KBM-7 (cell line): Measurements from ENCODE around the gene SMIM38.
"Not testable (repeated sequence)": the region's sequence is repeated elsewhere in the genome, so short reads cannot be mapped to it uniquely, and the experiment has no call there.

Source experiments
- DNase-seq: peaks from one replicate; pipeline ENCODE4 v3.0.0-alpha.2; 2015
- in situ Hi-C: fragments of 300-500 bp; cut with MboI; formaldehyde crosslinking; loops from 2 replicates; pipeline ENCODE4 v1.14.3; 2020; ENCODE audit warnings: low sequenced_read_pairs, low pct_unique_long_range_greater_than_20kb, mixed read lengths

SMIM38 gene

DNA sequence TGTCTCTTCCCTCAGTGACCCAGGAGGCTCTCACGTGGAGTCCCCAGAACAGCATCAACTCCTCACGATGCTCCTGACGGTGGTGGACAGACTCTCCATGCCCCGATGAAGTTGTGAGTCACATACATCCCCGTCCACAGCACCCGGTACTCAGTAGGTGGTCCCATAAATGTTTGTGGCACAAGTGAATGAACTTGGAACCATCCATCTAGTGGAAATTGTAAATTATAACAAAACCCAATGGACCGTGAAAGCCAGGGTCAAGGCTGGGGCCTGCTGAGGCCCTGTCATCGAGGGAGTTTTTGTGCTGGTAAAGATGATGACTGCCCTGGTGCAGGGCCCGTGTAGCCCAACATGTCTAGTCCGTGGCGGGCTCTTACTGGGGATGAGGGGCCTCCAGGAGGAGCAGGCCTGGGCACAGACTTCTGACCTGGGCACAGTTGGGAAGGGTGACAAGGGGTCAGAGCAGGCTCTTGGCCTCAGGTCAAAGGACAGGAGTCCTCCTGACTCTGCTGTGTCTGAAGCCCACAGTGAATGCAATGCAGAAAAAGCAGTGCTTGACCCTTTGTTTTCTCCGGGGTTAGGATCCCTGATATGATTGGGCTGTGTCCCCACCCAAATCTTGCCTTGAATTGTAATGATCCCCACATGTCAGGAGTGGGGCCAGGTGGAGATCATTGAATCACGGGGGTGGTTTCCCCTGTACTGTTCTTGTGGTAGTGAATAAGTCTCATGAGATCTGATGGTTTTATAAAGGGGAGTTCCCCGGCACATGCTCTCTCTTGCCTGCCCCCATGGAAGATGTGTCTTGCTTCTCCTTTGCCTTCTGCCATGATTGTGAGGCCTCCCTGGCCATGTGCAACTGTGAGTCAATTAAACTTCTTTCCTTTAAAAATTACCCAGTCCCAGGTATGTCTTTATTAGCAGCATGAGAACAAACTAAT lies 20.0 kb upstream of the SMIM38 start:
- DNase-seq, result no peak
- in situ Hi-C loops, result no loop called here

DNA sequence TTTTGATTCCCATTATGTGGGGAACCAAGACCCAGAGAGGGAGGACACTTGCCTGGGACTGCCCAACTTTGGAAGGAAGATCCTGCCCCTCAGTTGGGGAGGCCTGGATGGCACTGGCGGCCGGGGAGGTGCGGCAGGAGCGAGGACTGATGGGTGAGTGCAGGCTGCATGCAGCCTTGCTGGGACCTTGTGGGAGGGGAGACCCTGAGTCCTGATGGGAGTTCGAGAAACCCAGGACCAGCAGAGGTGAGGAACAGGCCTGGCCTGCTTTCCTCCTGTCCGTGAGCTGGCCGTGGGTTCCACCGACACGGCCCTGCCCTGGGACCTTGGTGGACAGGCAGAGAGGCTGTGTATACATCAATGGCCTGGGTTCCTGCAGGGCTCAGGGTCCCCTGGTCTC lies 19.3 kb upstream of the SMIM38 start:
- DNase-seq, result no peak
- in situ Hi-C loops, result no loop called here

DNA sequence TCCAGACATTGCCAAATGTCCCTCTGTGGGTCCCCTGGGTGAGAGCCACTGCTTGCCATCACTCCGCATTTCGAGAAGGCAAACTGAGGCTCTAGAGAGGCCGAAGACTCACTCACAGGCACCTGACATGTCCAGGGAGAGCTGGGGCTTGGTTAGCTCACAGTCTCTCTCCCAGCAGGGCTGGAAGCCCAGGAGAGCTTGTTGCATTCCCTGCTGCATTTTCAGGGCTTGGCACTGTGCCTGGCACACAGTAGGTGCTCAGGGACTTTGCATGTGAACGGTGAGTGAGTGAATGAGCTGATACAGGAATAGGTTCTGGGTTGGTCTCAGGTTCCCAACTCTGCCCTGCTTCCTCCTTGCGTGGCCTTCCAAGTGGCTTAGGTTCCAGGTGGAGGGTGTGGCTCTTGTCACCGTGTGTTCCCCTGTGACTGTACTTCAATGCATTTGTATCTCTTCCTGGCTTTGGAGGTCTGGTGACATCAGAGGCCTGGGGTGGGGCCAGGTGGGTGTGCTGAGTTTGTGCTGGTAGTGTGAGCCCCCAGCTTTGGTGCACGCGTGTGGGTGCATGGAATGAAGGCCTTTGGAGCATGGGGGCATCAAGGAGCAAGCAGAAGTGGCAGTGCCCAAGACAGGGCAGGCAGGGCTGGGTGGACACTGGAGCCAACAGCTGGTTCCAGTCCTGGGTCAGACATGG lies 18.4 kb upstream of the SMIM38 start:
- in situ Hi-C loops, result no loop called here
- no peak for DNase-seq

DNA sequence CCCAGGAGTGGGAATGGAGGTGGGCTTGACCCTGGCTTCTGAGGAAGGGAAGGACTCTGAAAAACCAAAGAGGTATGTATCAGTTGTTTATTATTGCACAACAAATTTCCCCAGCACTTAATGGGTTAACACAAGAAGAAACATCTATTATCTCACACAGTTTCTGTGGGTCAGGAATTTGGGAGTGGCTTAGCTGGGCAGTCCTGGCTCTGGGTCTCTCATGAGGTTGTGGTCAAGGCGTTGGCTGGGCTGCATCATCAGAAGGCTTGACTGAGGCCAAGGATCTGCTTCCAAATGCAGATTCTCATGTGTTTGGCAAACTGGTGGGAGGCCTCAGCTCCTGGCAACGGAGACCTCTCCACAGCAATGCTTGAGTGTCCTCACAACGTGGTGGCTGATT lies 17.5 kb upstream of the SMIM38 start:
- in situ Hi-C loops, result no loop called here
- no peak for DNase-seq

DNA sequence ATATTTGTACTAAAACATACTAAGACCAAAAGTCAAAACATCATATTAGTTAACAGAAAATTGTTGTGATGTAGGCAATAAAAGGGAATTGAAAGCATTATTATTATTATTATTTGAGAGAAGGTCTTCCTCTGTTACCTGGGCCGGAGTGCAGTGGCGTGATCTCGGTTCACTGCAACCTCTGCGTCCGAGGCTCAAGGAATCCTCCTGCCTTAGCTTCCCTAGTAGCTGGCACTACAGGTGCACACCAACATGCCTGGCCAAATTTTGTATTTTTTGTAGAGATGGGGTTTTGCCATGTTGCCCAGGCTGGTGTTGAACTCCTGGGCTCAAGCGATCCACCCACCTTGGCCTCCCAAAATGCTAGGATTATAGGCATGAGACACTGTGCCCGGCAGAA lies 15.6 kb upstream of the SMIM38 start:
- in situ Hi-C loops, result not testable (repeated sequence)

DNA sequence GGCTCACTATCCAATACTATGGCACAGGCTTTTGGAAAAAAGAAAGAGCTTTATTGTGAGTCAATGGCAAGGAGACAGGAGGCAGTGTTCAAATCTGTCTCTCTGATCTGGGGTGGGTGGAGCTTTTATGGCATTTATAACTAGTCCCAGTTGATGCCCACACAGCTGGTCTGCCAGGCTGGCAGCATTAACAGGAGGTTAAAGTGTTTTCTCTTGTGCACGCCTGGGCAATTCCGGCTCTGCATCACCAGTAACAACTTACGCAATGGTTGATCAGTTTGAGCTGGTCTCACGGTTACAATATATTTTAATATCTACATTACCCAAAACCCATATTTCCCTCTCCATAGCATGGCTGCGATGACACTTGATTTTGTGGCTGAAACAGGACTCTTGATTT lies 15.1 kb upstream of the SMIM38 start:
- no peak for DNase-seq
- in situ Hi-C loops, result no loop called here

More for the DNA sequence above, 15.6 kb upstream of the SMIM38 start:
- DNase-seq, result not testable (repeated sequence)

DNA sequence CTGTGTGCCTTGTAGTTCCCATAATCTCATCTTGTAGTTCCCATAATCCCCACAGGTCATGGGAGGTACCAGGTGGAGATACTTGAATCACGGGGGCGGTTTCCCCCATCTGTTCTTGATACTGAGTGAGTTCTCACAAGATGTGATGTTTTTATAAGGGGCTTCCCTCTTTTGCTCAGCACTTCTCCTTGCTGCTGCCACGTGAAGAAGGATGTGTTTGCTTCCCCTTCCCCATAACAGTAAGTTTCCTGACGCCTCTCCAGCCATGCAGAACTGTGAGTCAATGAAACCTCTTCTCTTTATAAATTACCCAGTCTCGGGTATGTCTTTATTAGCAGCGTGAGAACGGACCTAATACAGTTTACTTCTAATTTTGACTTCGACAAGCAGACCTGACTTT lies 14.0 kb upstream of the SMIM38 start:
- in situ Hi-C loops, result no loop called here
- peak; percentile 24 for DNase-seq

DNA sequence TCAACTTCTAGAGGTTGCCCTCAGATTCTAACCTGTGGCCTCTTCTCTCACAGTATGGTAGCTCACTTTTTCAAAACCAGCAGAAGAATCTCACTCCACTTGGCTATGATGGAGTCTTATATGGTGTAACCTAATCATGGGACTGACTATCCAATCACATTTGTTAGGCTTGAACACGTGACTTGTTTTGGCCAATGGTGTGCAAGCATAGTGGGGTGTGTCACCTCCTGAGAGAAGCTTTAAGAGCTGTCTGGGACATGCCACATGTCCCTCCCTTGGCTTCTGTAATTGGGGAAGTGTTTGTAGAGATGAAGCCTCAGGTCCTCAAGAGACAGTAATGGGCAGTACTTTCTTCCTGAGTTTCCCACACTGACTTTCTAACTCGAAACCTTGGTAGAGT lies 12.8 kb upstream of the SMIM38 start:
- DNase-seq, result no peak
- in situ Hi-C loops, result no loop called here

DNA sequence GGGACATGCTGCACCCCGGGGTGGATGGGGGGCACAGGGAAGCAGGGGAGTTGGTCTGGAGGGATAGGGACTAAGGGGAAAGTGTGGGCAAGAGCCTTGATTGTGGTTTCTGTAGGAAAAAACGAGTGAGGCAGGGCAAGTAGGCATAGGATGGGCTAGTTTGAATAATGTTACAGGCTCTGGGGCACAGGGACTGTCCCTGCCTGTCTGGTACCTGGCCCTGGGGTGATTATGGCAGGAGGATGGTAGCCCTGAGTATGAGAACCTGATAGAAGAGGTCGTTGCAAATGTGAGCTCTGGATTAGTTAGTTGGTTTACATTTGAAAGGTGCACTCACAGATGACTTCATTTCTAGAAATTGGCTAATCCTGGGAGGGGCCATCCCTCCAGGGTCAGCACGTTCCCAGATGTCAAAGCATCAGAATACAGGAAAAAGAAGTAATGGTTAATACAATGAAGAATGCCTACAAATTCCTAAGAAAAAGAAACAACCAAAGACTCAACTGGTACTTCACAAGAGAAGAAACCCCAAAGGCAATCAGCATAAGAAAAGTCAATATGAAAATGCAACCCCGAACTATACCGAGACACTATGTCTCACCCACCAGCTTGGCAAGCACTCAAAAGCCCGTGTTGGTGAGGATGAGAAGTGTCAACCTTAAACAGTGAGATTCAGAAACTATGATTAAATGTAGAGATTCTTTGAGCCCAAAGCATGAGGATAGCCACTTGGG lies 11.3 kb upstream of the SMIM38 start:
- in situ Hi-C loops, result no loop called here

DNA sequence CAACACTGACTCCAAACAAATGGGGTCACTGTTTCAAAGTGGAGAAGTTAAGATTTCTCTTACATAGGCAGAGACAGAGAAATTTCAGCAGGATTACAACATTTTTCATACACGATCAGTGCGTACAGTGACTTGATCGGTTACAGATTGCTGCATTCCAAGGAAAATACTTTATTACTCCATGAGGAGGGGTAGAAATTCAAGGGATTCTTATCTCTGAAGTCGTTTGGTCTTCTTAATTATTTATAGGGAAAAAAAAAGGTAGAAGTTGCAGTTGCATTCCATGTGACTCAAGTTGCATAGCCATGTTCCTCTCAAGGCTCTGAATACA lies 10.7 kb upstream of the SMIM38 start:
- DNase-seq, result no peak
- in situ Hi-C loops, result no loop called here

More for the DNA sequence above, 11.3 kb upstream of the SMIM38 start:
- no peak for DNase-seq

DNA sequence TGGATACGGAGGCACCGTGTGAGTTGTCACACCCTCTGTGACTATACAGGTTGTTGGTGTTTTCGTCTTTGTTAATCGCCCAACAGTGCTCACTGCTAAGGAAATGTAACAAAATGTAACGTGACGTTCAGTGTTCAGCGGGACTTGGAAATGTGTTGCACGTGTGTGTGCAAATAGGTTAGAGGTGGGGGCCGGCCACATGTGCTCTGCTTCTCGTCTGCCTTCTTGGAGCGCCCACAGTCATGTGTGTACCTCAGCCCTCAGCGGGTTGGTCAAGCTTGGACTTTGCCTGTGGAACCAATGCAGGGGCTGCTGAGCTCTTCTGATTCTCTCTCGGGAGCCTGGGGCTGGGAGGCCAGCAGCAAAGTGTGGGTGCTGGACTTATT lies 7.4 kb upstream of the SMIM38 start:
- in situ Hi-C loops, result no loop called here
- DNase-seq, result no peak

DNA sequence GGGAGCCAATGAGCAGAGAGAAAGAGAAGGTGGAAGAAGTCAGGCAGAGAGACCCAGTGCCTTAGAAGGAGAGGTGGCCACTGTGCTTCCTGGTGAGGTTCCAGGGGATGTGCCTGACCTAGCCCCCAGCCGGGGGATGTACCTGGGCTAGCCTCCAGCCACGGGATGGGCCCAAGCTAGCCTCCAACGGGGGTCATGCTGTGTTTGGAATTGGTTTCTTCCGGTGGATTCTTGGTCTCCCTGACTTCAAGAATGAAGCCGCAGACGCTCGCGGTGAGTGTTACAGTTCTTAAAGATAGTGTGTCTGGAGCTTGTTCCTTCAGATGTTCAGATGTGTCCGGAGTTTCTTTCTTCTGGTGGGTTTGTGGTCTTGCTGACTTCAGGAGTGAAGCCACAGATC lies 6.9 kb upstream of the SMIM38 start:
- DNase-seq, result no peak
- in situ Hi-C loops, result no loop called here

DNA sequence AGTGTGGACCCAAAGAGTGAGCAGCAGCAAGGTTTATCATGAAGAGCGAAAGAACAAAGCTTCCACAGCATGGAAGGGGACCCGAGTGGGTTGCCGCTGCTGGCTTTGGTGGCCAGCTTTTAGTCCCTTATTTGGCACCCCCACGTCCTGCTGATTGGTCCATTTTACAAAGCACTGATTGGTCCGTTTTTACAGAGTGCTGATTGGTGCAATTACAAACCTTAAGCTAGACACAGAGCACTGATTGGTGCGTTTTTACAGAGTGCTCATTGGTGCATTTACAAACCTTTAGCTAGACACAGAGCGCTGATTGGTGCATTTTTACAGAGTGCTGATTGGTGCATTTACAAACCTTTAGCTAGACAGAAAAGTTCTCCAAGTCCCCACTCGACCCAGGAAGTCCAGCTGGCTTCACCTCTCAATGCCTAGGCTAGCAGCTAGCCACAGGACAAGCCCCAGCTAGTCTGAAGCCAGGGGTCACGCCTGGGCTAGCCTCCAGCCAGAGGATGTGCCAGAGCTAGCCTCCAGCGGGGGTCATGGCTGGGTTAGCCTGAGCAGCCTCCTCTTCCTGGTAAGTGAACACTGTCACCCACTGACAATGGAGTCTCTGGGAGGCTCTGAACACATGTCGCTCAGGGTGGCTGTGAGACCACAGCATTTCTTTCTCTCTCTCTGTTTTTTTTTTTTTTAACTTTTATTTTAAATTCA lies 6.2 kb upstream of the SMIM38 start:
- in situ Hi-C loops, result not testable (repeated sequence)

DNA sequence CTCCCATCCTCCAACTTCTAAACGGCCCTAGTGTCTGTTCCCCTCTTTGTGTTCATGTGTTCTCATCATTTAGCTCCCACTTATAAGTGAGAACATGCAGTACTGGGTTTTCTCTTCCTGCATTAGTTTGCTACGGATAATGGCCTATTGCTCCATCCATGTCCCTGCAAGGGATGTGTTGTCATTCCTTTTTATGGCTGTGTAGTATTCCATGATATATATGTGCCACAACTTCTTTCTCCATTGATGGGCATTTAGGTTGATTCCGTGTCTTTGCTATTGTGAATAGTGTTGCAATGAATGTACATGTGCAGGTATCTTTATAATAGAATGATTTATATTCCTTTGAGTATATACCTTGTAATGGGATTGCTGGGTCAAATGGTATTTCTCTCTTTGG lies 5.6 kb upstream of the SMIM38 start:
- DNase-seq, result no peak
- in situ Hi-C loops, result no loop called here

More for the DNA sequence above, 6.2 kb upstream of the SMIM38 start:
- DNase-seq, result not testable (repeated sequence)

DNA sequence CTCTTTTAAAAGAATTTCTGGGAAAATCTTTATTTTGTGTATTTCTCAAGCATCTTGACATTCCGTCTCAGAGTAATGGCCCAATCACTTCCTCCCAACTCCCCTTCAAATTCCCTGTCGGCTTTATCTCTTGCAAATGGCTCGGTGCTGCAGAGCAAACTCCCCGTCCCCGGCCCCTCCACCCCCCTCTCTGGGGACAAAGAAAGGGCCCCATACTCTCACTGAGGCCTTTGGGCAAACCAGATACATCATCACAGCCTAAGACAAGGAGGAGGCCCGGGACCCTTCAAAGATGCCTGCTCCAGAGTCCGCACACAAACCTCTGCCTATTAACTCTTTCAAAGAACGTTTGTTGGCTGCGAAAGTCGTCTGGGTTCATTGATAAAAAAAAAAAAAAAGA lies 3.9 kb upstream of the SMIM38 start:
- no peak for DNase-seq
- in situ Hi-C loops, result no loop called here

DNA sequence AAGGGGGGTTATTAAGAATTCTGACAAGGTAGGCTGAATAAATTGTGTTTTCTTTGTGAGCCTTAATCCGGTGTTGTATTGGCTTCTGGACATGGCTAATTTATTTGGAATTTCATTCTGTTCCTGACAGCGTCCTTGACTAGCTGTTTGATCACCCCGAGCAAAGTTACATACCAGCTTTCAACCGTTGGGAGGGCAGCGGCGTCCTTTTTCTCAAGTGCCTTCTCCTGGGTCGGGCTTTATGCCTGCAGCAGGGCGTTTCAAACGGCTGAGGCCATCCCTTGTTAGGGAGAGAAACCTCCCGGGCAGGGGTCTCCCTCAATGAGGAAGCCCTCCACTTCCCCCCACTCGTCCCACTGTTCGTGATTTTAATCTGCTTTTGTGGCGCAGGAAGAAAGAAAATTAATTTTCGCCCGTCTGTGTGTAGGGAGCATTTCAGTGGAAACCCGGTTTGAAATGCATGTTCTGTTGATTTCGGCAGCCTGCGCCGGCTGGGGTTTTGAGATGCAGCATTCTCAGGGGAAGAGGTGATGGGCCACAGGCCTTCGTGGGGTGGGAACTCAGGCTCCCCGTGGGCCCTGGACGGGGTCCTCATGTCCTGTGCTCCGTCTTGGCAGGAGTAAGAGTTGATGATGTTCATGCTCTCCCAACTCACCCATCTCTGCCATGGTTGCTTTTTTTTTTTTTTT lies 2.9 kb upstream of the SMIM38 start:
- no peak for DNase-seq
- in situ Hi-C loops, result no loop called here

DNA sequence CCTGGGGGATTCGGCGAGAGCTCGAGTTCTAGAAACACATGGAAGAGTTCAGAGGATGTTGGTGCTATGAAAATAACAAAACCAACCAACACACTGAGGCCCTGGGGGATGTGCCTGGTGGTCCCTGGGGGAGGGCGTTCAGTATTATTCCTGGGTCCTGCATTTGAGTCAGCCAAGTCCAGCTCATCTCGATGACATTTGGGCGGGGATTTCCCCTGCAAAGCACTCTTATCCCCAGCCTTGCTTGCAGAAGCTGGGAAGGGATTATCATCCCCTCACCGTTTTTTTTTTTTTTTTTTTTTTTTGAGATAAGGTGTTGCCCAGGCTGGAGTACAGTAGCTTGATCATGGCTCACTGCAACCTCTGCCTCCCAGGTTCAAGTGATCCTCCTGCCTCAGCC lies 2.1 kb upstream of the SMIM38 start:
- no peak for DNase-seq

DNA sequence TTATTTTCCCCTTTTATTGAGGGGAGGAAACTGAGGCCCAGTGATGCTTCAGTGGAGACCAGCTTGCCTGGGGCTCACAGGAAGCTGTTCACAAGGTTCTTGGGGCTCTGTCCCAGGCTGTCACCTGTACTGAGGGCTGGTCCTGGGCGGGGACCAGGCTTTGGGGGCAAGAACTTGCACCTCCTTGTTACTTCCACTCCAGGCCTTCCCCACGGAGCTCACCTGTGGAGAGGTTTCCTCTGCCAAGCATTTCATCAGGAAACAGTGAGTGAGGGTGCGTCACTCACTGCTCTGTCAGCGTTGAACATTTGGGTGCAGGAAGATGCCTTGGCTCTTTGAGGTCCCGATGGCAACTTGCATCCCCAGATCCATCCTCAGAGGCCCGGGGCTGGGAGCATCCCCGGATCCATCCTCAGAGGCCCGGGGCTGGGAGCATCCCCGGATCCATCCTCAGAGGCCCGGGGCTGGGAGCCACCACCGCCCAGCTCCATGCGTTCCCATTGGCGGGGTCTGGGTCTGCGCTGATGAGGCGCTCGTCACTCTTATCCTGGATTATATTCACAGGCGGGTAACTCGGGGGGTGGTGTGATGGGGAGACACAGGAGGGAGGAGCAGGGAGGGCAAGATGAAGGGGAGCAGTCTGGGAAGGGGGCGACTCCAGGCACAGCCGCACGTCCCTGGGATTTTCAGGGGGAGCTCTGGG lies 1.4 kb upstream of the SMIM38 start:
- DNase-seq, result no peak
- in situ Hi-C loops, result no loop called here

More for the DNA sequence above, 2.1 kb upstream of the SMIM38 start:
- in situ Hi-C loops, result no loop called here
